ENCODE data around the gene CHCHD6. TPM values are rescaled to one million over a fixed set of nuclear protein-coding genes. Genes with fewer than 3 reads are reported as not detected.
A peak's percentile ranks its signal among the peaks of the same experiment; 100 is the strongest.

The CHCHD6 gene
- total RNA-seq, 8 experiments from 2014 or later: 13.9 to 71.2 (median 45.4) TPM

- peak in 4 of 8 experiments; percentile 30 to 45 (median 32) for ATAC-seq (replicated peaks in 6 of 8)
- H3K4me1 ChIP-seq (replicated peaks in 1 of 2): peaks cover 3 to 8% of the 10 kb centered on the region in 2 donors
- 24 to 82% (median 80%) methylated on average over 1 to 14 of the region's 20 CpGs; no CpG with 5 or more reads in 2 of the 10 experiments for WGBS, 10 experiments
- in situ Hi-C loops (cut with MboI; ENCODE audit: low pct_unique_long_range_greater_than_20kb in 2 of 9, low sequenced_read_pairs in 9 of 9, unreplicated experiment in 9 of 9): loop anchor here in 4 of 9 experiments (25.0 kb wide), 1 partner anchor 206 kb away; no protein-coding TSS in a partner anchor
- H3K27ac ChIP-seq: no peak overlapping the region
- no peak overlapping the region for H3K4me3 ChIP-seq
Measured at GRCh38 chr3:126968391-126969390, 264.7 kb downstream of the CHCHD6 start.

- H3K4me3 ChIP-seq: no peak overlapping the region
- peaks cover 3 to 8% of the 10 kb centered on the region in 2 donors for H3K4me1 ChIP-seq (replicated peaks in 1 of 2)
- H3K27ac ChIP-seq: no peak overlapping the region
- ATAC-seq (replicated peaks in 6 of 8): peak in 3 of 8 experiments; percentile 28 to 61 (median 32)
- 11 to 100% (median 61%) methylated on average over 1 to 7 of the region's 7 CpGs; no CpG with 5 or more reads in 1 of the 10 experiments for WGBS, 10 experiments
- in situ Hi-C loops (cut with MboI; ENCODE audit: low pct_unique_long_range_greater_than_20kb in 2 of 9, low sequenced_read_pairs in 9 of 9, unreplicated experiment in 9 of 9): loop anchor here in 4 of 9 experiments (25.0 kb wide), 1 partner anchor 207 kb away; no protein-coding TSS in a partner anchor
Measured at GRCh38 chr3:126969586-126969985, 265.5 kb downstream of the CHCHD6 start.

- 53 to 93% (median 69%) methylated on average over 1 to 5 of the region's 5 CpGs; no CpG with 5 or more reads in 2 of the 10 experiments for WGBS, 10 experiments
- Histone ChIP-seq H3K4me3 (no peak overlapping the region), H3K27ac (no peak overlapping the region), H3K4me1 (replicated peaks in 1 of 2) (peaks cover 3 to 8% of the 10 kb centered on the region in 2 donors)
- in situ Hi-C loops (cut with MboI; ENCODE audit: low pct_unique_long_range_greater_than_20kb in 2 of 9, low sequenced_read_pairs in 9 of 9, unreplicated experiment in 9 of 9): loop anchor here in 5 of 9 experiments (10.0 to 25.0 kb wide), 3 partner anchors 208 to 295 kb away; no protein-coding TSS in a partner anchor
- ATAC-seq (replicated peaks in 6 of 8): no peak
Measured at GRCh38 chr3:126970101-126970500, 266.1 kb downstream of the CHCHD6 start.

- 78 to 100% (median 92%) methylated on average over 1 to 5 of the region's 5 CpGs; no CpG with 5 or more reads in 1 of the 10 experiments for WGBS, 10 experiments
- in situ Hi-C loops (cut with MboI; ENCODE audit: low pct_unique_long_range_greater_than_20kb in 2 of 9, low sequenced_read_pairs in 9 of 9, unreplicated experiment in 9 of 9): loop anchor here in 5 of 9 experiments (10.0 to 25.0 kb wide), 3 partner anchors 209 to 296 kb away; no protein-coding TSS in a partner anchor
- no peak for ATAC-seq (replicated peaks in 6 of 8)
- H3K27ac ChIP-seq: no peak overlapping the region
- no peak overlapping the region for H3K4me3 ChIP-seq
- peaks cover 3 to 8% of the 10 kb centered on the region in 2 donors for H3K4me1 ChIP-seq (replicated peaks in 1 of 2)
Measured at GRCh38 chr3:126970921-126971320, 266.9 kb downstream of the CHCHD6 start.

- no peak overlapping the region for H3K4me3 ChIP-seq
- 0 to 100% (median 60%) methylated on average over 1 to 3 of the region's 13 CpGs; no CpG with 5 or more reads in 5 of the 10 experiments for WGBS, 10 experiments
- peak; percentile 58 to 94 (median 82) for ATAC-seq (replicated peaks in 6 of 8)
- no peak overlapping the region for H3K27ac ChIP-seq
- peaks cover 3 to 8% of the 10 kb centered on the region in 2 donors for H3K4me1 ChIP-seq (replicated peaks in 1 of 2)
- in situ Hi-C loops (cut with MboI; ENCODE audit: low pct_unique_long_range_greater_than_20kb in 2 of 9, low sequenced_read_pairs in 9 of 9, unreplicated experiment in 9 of 9): loop anchor here in 5 of 9 experiments (10.0 to 25.0 kb wide), 3 partner anchors 210 to 297 kb away; no protein-coding TSS in a partner anchor
Measured at GRCh38 chr3:126971891-126972351, 267.9 kb downstream of the CHCHD6 start.

GRCh38 chr3:126972866-126973265, 268.8 kb downstream of the CHCHD6 start:
- no peak for ATAC-seq (replicated peaks in 6 of 8)
- 0 to 80% methylated on average over 1 of the region's 5 CpGs; no CpG with 5 or more reads in 8 of the 10 experiments for WGBS, 10 experiments
- H3K4me3 ChIP-seq: no peak overlapping the region
- H3K4me1 ChIP-seq (replicated peaks in 1 of 2): peaks cover 3 to 8% of the 10 kb centered on the region in 2 donors
- H3K27ac ChIP-seq: no peak overlapping the region
- in situ Hi-C loops (cut with MboI; ENCODE audit: low pct_unique_long_range_greater_than_20kb in 2 of 9, low sequenced_read_pairs in 9 of 9, unreplicated experiment in 9 of 9): loop anchor here in 5 of 9 experiments (10.0 to 25.0 kb wide), 3 partner anchors 211 to 298 kb away; no protein-coding TSS in a partner anchor

GRCh38 chr3:126973814-126974213, 269.8 kb downstream of the CHCHD6 start:
- Histone ChIP-seq H3K27ac (no peak overlapping the region), H3K4me1 (replicated peaks in 1 of 2) (peaks cover 3 to 8% of the 10 kb centered on the region in 2 donors), H3K4me3 (no peak overlapping the region)
- ATAC-seq (replicated peaks in 6 of 8): no peak
- 60 to 100% (median 100%) methylated on average over 1 of the region's 1 CpG; no CpG with 5 or more reads in 7 of the 10 experiments for WGBS, 10 experiments
- in situ Hi-C loops (cut with MboI; ENCODE audit: low pct_unique_long_range_greater_than_20kb in 2 of 9, low sequenced_read_pairs in 9 of 9, unreplicated experiment in 9 of 9): loop anchor here in 5 of 9 experiments (10.0 to 25.0 kb wide), 3 partner anchors 212 to 299 kb away; no protein-coding TSS in a partner anchor

- Histone ChIP-seq H3K27ac (no peak overlapping the region), H3K4me1 (replicated peaks in 1 of 2) (peaks cover 3 to 8% of the 10 kb centered on the region in 2 donors), H3K4me3 (no peak overlapping the region)
- in situ Hi-C loops (cut with MboI; ENCODE audit: low pct_unique_long_range_greater_than_20kb in 2 of 9, low sequenced_read_pairs in 9 of 9, unreplicated experiment in 9 of 9): loop anchor here in 6 of 9 experiments (10.0 to 25.0 kb wide), 5 partner anchors 212 to 488 kb away; no protein-coding TSS in a partner anchor
- no peak for ATAC-seq (replicated peaks in 6 of 8)
- 13 to 92% (median 73%) methylated on average over 1 to 3 of the region's 3 CpGs; no CpG with 5 or more reads in 1 of the 10 experiments for WGBS, 10 experiments
Measured at GRCh38 chr3:126974756-126975155, 270.7 kb downstream of the CHCHD6 start.

GRCh38 chr3:126976906-126977305, 272.9 kb downstream of the CHCHD6 start:
- in situ Hi-C loops (cut with MboI; ENCODE audit: low pct_unique_long_range_greater_than_20kb in 2 of 9, low sequenced_read_pairs in 9 of 9, unreplicated experiment in 9 of 9): loop anchor here in 5 of 9 experiments (10.0 to 25.0 kb wide), 5 partner anchors 215 to 485 kb away; no protein-coding TSS in a partner anchor

GRCh38 chr3:126977821-126978220, 273.8 kb downstream of the CHCHD6 start:
- H3K4me1 ChIP-seq (replicated peaks in 1 of 2): no peaks in the 10 kb centered on the region
- H3K4me3 ChIP-seq: no peak overlapping the region
- 60 to 100% (median 85%) methylated on average over 1 to 6 of the region's 6 CpGs; no CpG with 5 or more reads in 6 of the 10 experiments for WGBS, 10 experiments
- in situ Hi-C loops (cut with MboI; ENCODE audit: low pct_unique_long_range_greater_than_20kb in 2 of 9, low sequenced_read_pairs in 9 of 9, unreplicated experiment in 9 of 9): loop anchor here in 5 of 9 experiments (10.0 to 25.0 kb wide), 5 partner anchors 216 to 484 kb away; no protein-coding TSS in a partner anchor
- H3K27ac ChIP-seq: no peak overlapping the region
- no peak for ATAC-seq (replicated peaks in 6 of 8)

More at GRCh38 chr3:126976906-126977305, 272.9 kb downstream of the CHCHD6 start:
- ATAC-seq (replicated peaks in 6 of 8): no peak
- WGBS, 10 experiments: 50 to 100% (median 90%) methylated on average over 1 of the region's 7 CpGs; no CpG with 5 or more reads in 6 of the 10 experiments
- Histone ChIP-seq H3K4me3 (no peak overlapping the region), H3K4me1 (replicated peaks in 1 of 2) (peaks cover 3 to 5% of the 10 kb centered on the region in 2 donors), H3K27ac (no peak overlapping the region)

GRCh38 chr3:126978291-126978690, 274.3 kb downstream of the CHCHD6 start:
- Histone ChIP-seq H3K4me1 (replicated peaks in 1 of 2) (no peaks in the 10 kb centered on the region), H3K4me3 (no peak overlapping the region), H3K27ac (no peak overlapping the region)
- WGBS, 10 experiments: 0 to 100% (median 80%) methylated on average over 1 to 3 of the region's 5 CpGs; no CpG with 5 or more reads in 4 of the 10 experiments
- no peak for ATAC-seq (replicated peaks in 6 of 8)
- in situ Hi-C loops (cut with MboI; ENCODE audit: low pct_unique_long_range_greater_than_20kb in 2 of 9, low sequenced_read_pairs in 9 of 9, unreplicated experiment in 9 of 9): loop anchor here in 5 of 9 experiments (10.0 to 25.0 kb wide), 5 partner anchors 216 to 484 kb away; no protein-coding TSS in a partner anchor

- 0 to 100% (median 62%) methylated on average over 1 to 2 of the region's 5 CpGs; no CpG with 5 or more reads in 4 of the 10 experiments for WGBS, 10 experiments
- Histone ChIP-seq H3K4me3 (no peak overlapping the region), H3K4me1 (replicated peaks in 1 of 2) (no peaks in the 10 kb centered on the region), H3K27ac (no peak overlapping the region)
- in situ Hi-C loops (cut with MboI; ENCODE audit: low pct_unique_long_range_greater_than_20kb in 2 of 9, low sequenced_read_pairs in 9 of 9, unreplicated experiment in 9 of 9): loop anchor here in 5 of 9 experiments (10.0 to 25.0 kb wide), 5 partner anchors 217 to 483 kb away; no protein-coding TSS in a partner anchor
- ATAC-seq (replicated peaks in 6 of 8): no peak
Measured at GRCh38 chr3:126979046-126979628, 275.1 kb downstream of the CHCHD6 start.

Data from motor neuron (in vitro differentiated cells).